WTC11 (cell line): ENCODE results near the gene C1S. TPM values are rescaled to one million over a fixed set of nuclear protein-coding genes. Genes with fewer than 3 reads are reported as not detected.

ENCODE experiments used
- ATAC-seq: fragments of 200-7000 bp; cut with Tn5 transposase; 2 replicates; pipeline ENCODE4 v1.10.0; 2021; ENCODE audit warnings: mild to moderate bottlenecking, moderate library complexity
- CTCF ChIA-PET: fragments of 300-600 bp; sonication (Branson Sonifier 250); formaldehyde crosslinking; loops from one replicate; lab custom pipeline; 2021; ENCODE audit warnings: antibody characterized with exemption; lab: Charles Lee
- POLR2A ChIA-PET: fragments of 350-600 bp; sonication (Branson Sonifier 250); formaldehyde crosslinking; loops from one replicate; lab custom pipeline; 2021; ENCODE audit warnings: antibody characterized with exemption; lab: Charles Lee
- DNase-seq: peaks from one replicate; pipeline ENCODE4 v3.0.0; 2021; ENCODE audit warnings: low spot score
- H3K27ac Mint-ChIP-seq: 2 replicates; pipeline ENCODE4 v1.8.0; 2021; ENCODE audit warnings: mixed read lengths
- H3K27me3 Mint-ChIP-seq: 2 replicates; pipeline ENCODE4 v1.8.0; 2021; ENCODE audit warnings: low read depth, mild to moderate bottlenecking, moderate library complexity, mixed read lengths
- H3K36me3 Mint-ChIP-seq: 2 replicates; pipeline ENCODE4 v1.8.0; 2021; ENCODE audit warnings: mixed read lengths
- H3K4me1 Mint-ChIP-seq: 2 replicates; pipeline ENCODE4 v1.8.0; 2022; ENCODE audit warnings: mixed read lengths
- H3K4me3 Mint-ChIP-seq: 2 replicates; pipeline ENCODE4 v1.8.0; 2021; ENCODE audit warnings: mild to moderate bottlenecking, moderate library complexity, mixed read lengths
- H3K9me3 Mint-ChIP-seq: 2 replicates; pipeline ENCODE4 v1.8.0; 2021; ENCODE audit warnings: mixed read lengths
- EMX1 ChIP-seq: fragments of 250-450 bp; sonication (Bioruptor Pico); IDR thresholded peaks from 2 replicates; pipeline ENCODE4 v1.8.0; 2021; ENCODE audit warnings: mild to moderate bottlenecking
- ESRRA ChIP-seq: sonication (generic); formaldehyde crosslinking; IDR thresholded peaks from 2 replicates; pipeline ENCODE4 v1.8.1; 2022; ENCODE audit warnings: mild to moderate bottlenecking, missing genetic modification reagents, borderline replicate concordance
- FOXJ3 ChIP-seq: sonication (generic); formaldehyde crosslinking; IDR thresholded peaks from 2 replicates; pipeline ENCODE4 v1.9.0; 2021; ENCODE audit warnings: missing genetic modification reagents, mild to moderate bottlenecking, borderline replicate concordance
- IRF1 ChIP-seq: sonication (generic); formaldehyde crosslinking; IDR thresholded peaks from 2 replicates; pipeline ENCODE4 v1.8.0; 2023; ENCODE audit warnings: missing genetic modification reagents
- JUN ChIP-seq: sonication (generic); formaldehyde crosslinking; IDR thresholded peaks from 2 replicates; pipeline ENCODE4 v1.8.0; 2023; ENCODE audit warnings: mild to moderate bottlenecking, missing genetic modification reagents
- MXD4 ChIP-seq: fragments of 250-450 bp; sonication (Bioruptor Pico); IDR thresholded peaks from 2 replicates; pipeline ENCODE4 v1.8.0; 2021; ENCODE audit warnings: mild to moderate bottlenecking, moderate library complexity, borderline replicate concordance
- RELA ChIP-seq: sonication (generic); formaldehyde crosslinking; IDR thresholded peaks from 2 replicates; pipeline ENCODE4 v1.8.1; 2022; ENCODE audit warnings: missing genetic modification reagents, mild to moderate bottlenecking, borderline replicate concordance
- SMAD4 ChIP-seq: sonication (generic); formaldehyde crosslinking; IDR thresholded peaks from 2 replicates; pipeline ENCODE4 v1.8.0; 2022; ENCODE audit warnings: mild to moderate bottlenecking, missing genetic modification reagents
- SP1 ChIP-seq: sonication (generic); formaldehyde crosslinking; conservative IDR thresholded peaks from 2 replicates; pipeline ENCODE4 v1.8.1; 2022; ENCODE audit warnings: missing genetic modification reagents
- TEAD4 ChIP-seq: sonication (generic); formaldehyde crosslinking; IDR thresholded peaks from 2 replicates; pipeline ENCODE4 v1.8.0; 2022; ENCODE audit warnings: mild to moderate bottlenecking, missing genetic modification reagents
- TP53 ChIP-seq: sonication (generic); formaldehyde crosslinking; IDR thresholded peaks from 2 replicates; pipeline ENCODE4 v1.8.1; 2023; ENCODE audit warnings: mild to moderate bottlenecking, missing genetic modification reagents
- ZNF138 ChIP-seq: sonication (generic); formaldehyde crosslinking; conservative IDR thresholded peaks from 2 replicates; pipeline ENCODE4 v1.8.1; 2022; ENCODE audit warnings: mild to moderate bottlenecking, moderate library complexity, missing genetic modification reagents
- ZNF532 ChIP-seq: fragments of 250-450 bp; sonication (Bioruptor Pico); IDR thresholded peaks from 2 replicates; pipeline ENCODE4 v1.9.0; 2021; ENCODE audit warnings: mild to moderate bottlenecking, borderline replicate concordance
- total RNA-seq: library from RNA; stranded (reverse); gene quantifications from 3 replicates; pipeline ENCODE4 v1.2.3, GENCODE V29; 2021
- TF ChIP-seq, protein P1 (sequence below): sonication (generic); formaldehyde crosslinking; IDR thresholded peaks from 2 replicates; pipeline ENCODE4 v1.8.1; 2023; ENCODE audit warnings: mild to moderate bottlenecking, missing genetic modification reagents, moderate library complexity
- TF ChIP-seq, protein P2 (sequence below): sonication (generic); formaldehyde crosslinking; IDR thresholded peaks from 2 replicates; pipeline ENCODE4 v1.8.1; 2023; ENCODE audit warnings: mild to moderate bottlenecking, missing genetic modification reagents, moderate library complexity
- TF ChIP-seq, protein P3 (sequence below): fragments of 250-450 bp; sonication (Bioruptor Pico); IDR thresholded peaks from 2 replicates; pipeline ENCODE4 v1.9.0; 2021; ENCODE audit warnings: mild to moderate bottlenecking

Gene C1S
- total RNA-seq, 1 experiment from 2014 or later, result 7.6 TPM

- TF ChIP-seq, protein P1, sequence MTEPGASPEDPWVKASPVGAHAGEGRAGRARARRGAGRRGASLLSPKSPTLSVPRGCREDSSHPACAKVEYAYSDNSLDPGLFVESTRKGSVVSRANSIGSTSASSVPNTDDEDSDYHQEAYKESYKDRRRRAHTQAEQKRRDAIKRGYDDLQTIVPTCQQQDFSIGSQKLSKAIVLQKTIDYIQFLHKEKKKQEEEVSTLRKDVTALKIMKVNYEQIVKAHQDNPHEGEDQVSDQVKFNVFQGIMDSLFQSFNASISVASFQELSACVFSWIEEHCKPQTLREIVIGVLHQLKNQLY (CRISPR knock-in tag), result no peak
- TF ChIP-seq TP53 (CRISPR knock-in tag) (no peak), EMX1 (no peak), IRF1 (CRISPR knock-in tag) (no peak), SMAD4 (no peak), JUN (CRISPR knock-in tag) (no peak)
- TF ChIP-seq, protein P2, sequence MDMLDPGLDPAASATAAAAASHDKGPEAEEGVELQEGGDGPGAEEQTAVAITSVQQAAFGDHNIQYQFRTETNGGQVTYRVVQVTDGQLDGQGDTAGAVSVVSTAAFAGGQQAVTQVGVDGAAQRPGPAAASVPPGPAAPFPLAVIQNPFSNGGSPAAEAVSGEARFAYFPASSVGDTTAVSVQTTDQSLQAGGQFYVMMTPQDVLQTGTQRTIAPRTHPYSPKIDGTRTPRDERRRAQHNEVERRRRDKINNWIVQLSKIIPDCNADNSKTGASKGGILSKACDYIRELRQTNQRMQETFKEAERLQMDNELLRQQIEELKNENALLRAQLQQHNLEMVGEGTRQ (CRISPR knock-in tag), result no peak
Measured at GRCh38 chr12:7118881-7119280, 58.4 kb downstream of the C1S start (continued).

- Mint-ChIP-seq H3K4me1 (peaks cover 9% of the 10 kb centered on the region), H3K27me3 (peaks cover 5% of the 10 kb centered on the region; the same call in 1 of the 2 replicates), H3K27ac (no peak overlapping the region), H3K9me3 (no peaks in the 10 kb centered on the region), H3K36me3 (no peaks in the 10 kb centered on the region), H3K4me3 (no peak overlapping the region)
- ChIA-PET CTCF (interaction anchor here (0.8 kb wide), 1 partner anchor 12 kb away, joined by 4 read pairs; no protein-coding TSS in a partner anchor), POLR2A (no interaction called here)
- ATAC-seq (no peak), DNase-seq (no peak)
- TF ChIP-seq EMX1 (no peak), MXD4 (CRISPR knock-in tag) (no peak), ESRRA (CRISPR knock-in tag) (no peak), ZNF138 (CRISPR knock-in tag) (no peak), RELA (CRISPR knock-in tag) (no peak), SP1 (CRISPR knock-in tag) (no peak), ZNF532 (CRISPR knock-in tag) (no peak), JUN (CRISPR knock-in tag) (no peak), FOXJ3 (CRISPR knock-in tag) (no peak), TEAD4 (CRISPR knock-in tag) (no peak)
- TF ChIP-seq, protein P3, sequence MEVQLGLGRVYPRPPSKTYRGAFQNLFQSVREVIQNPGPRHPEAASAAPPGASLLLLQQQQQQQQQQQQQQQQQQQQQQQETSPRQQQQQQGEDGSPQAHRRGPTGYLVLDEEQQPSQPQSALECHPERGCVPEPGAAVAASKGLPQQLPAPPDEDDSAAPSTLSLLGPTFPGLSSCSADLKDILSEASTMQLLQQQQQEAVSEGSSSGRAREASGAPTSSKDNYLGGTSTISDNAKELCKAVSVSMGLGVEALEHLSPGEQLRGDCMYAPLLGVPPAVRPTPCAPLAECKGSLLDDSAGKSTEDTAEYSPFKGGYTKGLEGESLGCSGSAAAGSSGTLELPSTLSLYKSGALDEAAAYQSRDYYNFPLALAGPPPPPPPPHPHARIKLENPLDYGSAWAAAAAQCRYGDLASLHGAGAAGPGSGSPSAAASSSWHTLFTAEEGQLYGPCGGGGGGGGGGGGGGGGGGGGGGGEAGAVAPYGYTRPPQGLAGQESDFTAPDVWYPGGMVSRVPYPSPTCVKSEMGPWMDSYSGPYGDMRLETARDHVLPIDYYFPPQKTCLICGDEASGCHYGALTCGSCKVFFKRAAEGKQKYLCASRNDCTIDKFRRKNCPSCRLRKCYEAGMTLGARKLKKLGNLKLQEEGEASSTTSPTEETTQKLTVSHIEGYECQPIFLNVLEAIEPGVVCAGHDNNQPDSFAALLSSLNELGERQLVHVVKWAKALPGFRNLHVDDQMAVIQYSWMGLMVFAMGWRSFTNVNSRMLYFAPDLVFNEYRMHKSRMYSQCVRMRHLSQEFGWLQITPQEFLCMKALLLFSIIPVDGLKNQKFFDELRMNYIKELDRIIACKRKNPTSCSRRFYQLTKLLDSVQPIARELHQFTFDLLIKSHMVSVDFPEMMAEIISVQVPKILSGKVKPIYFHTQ, result no peak
Measured at GRCh38 chr12:7120166-7120565, 59.6 kb downstream of the C1S start.

Other genes with a start within 250 kb of the C1S start
- 7.3 to 9.3 TPM (median 8.2 TPM) in 3 replicates for gene GPR162, start 238.9 kb upstream of the C1S start, total RNA-seq
- gene P3H3, start 232.3 kb upstream of the C1S start, total RNA-seq, result 49.9 to 55.7 TPM (median 50.7 TPM) in 3 replicates
- 14.0 to 16.5 TPM (median 14.3 TPM) in 3 replicates for gene GNB3, start 219.8 kb upstream of the C1S start, total RNA-seq
- gene CDCA3, start 209.4 kb upstream of the C1S start, total RNA-seq, result 47.1 to 61.8 TPM (median 49.1 TPM) in 3 replicates
- gene USP5, start 208.6 kb upstream of the C1S start, total RNA-seq, result 141 to 158 TPM (median 149 TPM) in 3 replicates
- gene TPI1, start 193.2 kb upstream of the C1S start, total RNA-seq, result 1,045 to 1,242 TPM (median 1,195 TPM) in 3 replicates
- 21.2 to 25.5 TPM (median 22.7 TPM) in 3 replicates for gene SPSB2, start 187.4 kb upstream of the C1S start, total RNA-seq
- gene LRRC23, start 155.9 kb upstream of the C1S start, total RNA-seq, result 3.1 to 5.3 TPM (median 4.9 TPM) in 3 replicates
- gene ENO2, start 146.1 kb upstream of the C1S start, total RNA-seq, result 118 to 170 TPM (median 165 TPM) in 3 replicates
- gene ATN1, start 132.8 kb upstream of the C1S start, total RNA-seq, result 80.0 to 87.1 TPM (median 80.5 TPM) in 3 replicates
- not detected in 3 replicates for gene RNU7-1, start 116.9 kb upstream of the C1S start, total RNA-seq
- 158 to 181 TPM (median 172 TPM) in 3 replicates for gene C12orf57, start 116.7 kb upstream of the C1S start, total RNA-seq
- gene PTPN6, start 109.4 kb upstream of the C1S start, total RNA-seq, result 27.1 to 34.7 TPM (median 34.5 TPM) in 3 replicates
- gene PHB2, start 90.1 kb upstream of the C1S start, total RNA-seq, result 350 to 397 TPM (median 352 TPM) in 3 replicates
- gene EMG1, start 89.8 kb upstream of the C1S start, total RNA-seq, result 59.3 to 78.6 TPM (median 59.8 TPM) in 3 replicates
- gene LPCAT3, start 42.2 kb upstream of the C1S start, total RNA-seq, result 35.3 to 40.0 TPM (median 36.2 TPM) in 3 replicates
- 8.4 to 9.8 TPM (median 8.9 TPM) in 3 replicates for gene C1R, start 31.7 kb downstream of the C1S start, total RNA-seq
- gene C1RL, start 48.5 kb downstream of the C1S start, total RNA-seq, result 17.7 to 23.7 TPM (median 22.9 TPM) in 3 replicates
- gene RBP5, start 68.2 kb downstream of the C1S start, total RNA-seq, result 4.1 to 5.4 TPM (median 4.7 TPM) in 3 replicates
- 23.7 to 28.2 TPM (median 24.7 TPM) in 3 replicates for gene CLSTN3, start 69.7 kb downstream of the C1S start, total RNA-seq
- 61.4 to 68.9 TPM (median 63.4 TPM) in 3 replicates for gene PEX5, start 129.0 kb downstream of the C1S start, total RNA-seq
- gene ACSM4, start 243.4 kb downstream of the C1S start, total RNA-seq, result not detected in 3 replicates